ENCODE measurements around the gene UBALD1. TPM values are rescaled to one million over a fixed set of nuclear protein-coding genes. Genes with fewer than 3 reads are reported as not detected.

UBALD1 gene
- total RNA-seq, 4 donors from 2014 or later = 9.3 to 21.4 (median 10.9) TPM

- no peak for DNase-seq
- Histone ChIP-seq H3K4me3 (replicated peaks in 1 of 3) (no peak overlapping the region), H3K27me3 (no peaks in the 10 kb centered on the region), H3K27ac (no peak overlapping the region), H3K4me1 (peaks cover 27 to 49% of the 10 kb centered on the region in 2 donors), H3K36me3 (peaks cover 8 to 12% of the 10 kb centered on the region in 2 donors), H3K9me3 (no peaks in the 10 kb centered on the region)
- intact Hi-C loops (cut with DNase I) = no loop called here
- 94 to 97% methylated on average over 6 to 8 of the region's 8 CpGs for WGBS, 2 donors
- TF ChIP-seq CTCF (IDR thresholded peaks at IDR 0.05) (no peak), POLR2A (IDR thresholded peaks at IDR 0.05) (no peak)
Measured at GRCh38 chr16:4608704-4608980, 6.0 kb downstream of the UBALD1 start.

GRCh38 chr16:4607841-4608703 is 6.6 kb downstream of the UBALD1 start:
- DNase-seq = peak; percentile 16 to 47
- Histone ChIP-seq H3K9me3 (no peaks in the 10 kb centered on the region), H3K36me3 (peaks cover 8 to 12% of the 10 kb centered on the region in 2 donors), H3K4me1 (peaks cover 21 to 44% of the 10 kb centered on the region in 2 donors), H3K4me3 (replicated peaks in 1 of 3) (no peak overlapping the region), H3K27ac (peak overlapping the region; percentile 1 to 59 (median 31)), H3K27me3 (no peaks in the 10 kb centered on the region)
- TF ChIP-seq POLR2A (IDR thresholded peaks at IDR 0.05) = no peak
- no peak for TF ChIP-seq CTCF (IDR thresholded peaks at IDR 0.05)
- intact Hi-C loops (cut with DNase I) = no loop called here
- 86 to 92% methylated on average over 13 to 22 of the region's 22 CpGs for WGBS, 2 donors

GRCh38 chr16:4606354-4606753 is 8.3 kb downstream of the UBALD1 start:
- H3K9me3 ChIP-seq = no peaks in the 10 kb centered on the region
- H3K4me3 ChIP-seq (replicated peaks in 1 of 3) = no peak overlapping the region
- H3K36me3 ChIP-seq = peaks cover 8 to 12% of the 10 kb centered on the region in 2 donors
- H3K27me3 ChIP-seq = no peaks in the 10 kb centered on the region
- H3K4me1 ChIP-seq = peaks cover 20 to 34% of the 10 kb centered on the region in 2 donors
- 39 to 49% methylated on average over 9 of the region's 9 CpGs for WGBS, 2 donors
- intact Hi-C loops (cut with DNase I) = no loop called here
- DNase-seq = peak; percentile 89 to 92
- TF ChIP-seq CTCF (IDR thresholded peaks at IDR 0.05) = no peak
- no peak for TF ChIP-seq POLR2A (IDR thresholded peaks at IDR 0.05)
- peak overlapping the region in 2 of 3 donors; percentile 26 to 72 for H3K27ac ChIP-seq

- no peak for DNase-seq
- 61 to 66% methylated on average over 4 to 15 of the region's 15 CpGs for WGBS, 2 donors
Measured at GRCh38 chr16:4604401-4604800, 10.3 kb downstream of the UBALD1 start.

More at GRCh38 chr16:4604401-4604800, 10.3 kb downstream of the UBALD1 start:
- H3K27ac ChIP-seq = no peak overlapping the region
- peaks cover 28 to 40% of the 10 kb centered on the region in 2 donors for H3K4me1 ChIP-seq
- peaks cover 8 to 12% of the 10 kb centered on the region in 2 donors for H3K36me3 ChIP-seq
- no peaks in the 10 kb centered on the region for H3K27me3 ChIP-seq
- no peaks in the 10 kb centered on the region for H3K9me3 ChIP-seq
- intact Hi-C loops (cut with DNase I) = no loop called here
- no peak for TF ChIP-seq CTCF (IDR thresholded peaks at IDR 0.05)
- no peak for TF ChIP-seq POLR2A (IDR thresholded peaks at IDR 0.05)
- no peak overlapping the region for H3K4me3 ChIP-seq (replicated peaks in 1 of 3)

Measured in thyroid gland (tissue), 4 donors.